ENCODE measurements around the gene HSP90B1. TPM values are rescaled to one million over a fixed set of nuclear protein-coding genes. Genes with fewer than 3 reads are reported as not detected.

HSP90B1 gene
- total RNA-seq = 100 to 1,000 TPM; 213 to 480 (median 250) TPM

GRCh38 chr12:103930034-103930786 is at the start of gene HSP90B1:
Gene HSP90B1, plus strand, starts transcription at chr12:103930410. Its CDS starts 106 bp downstream, at chr12:103930516.
- no peaks in the 10 kb centered on the region for H3K27me3 ChIP-seq
- H3K36me3 ChIP-seq = peaks cover 0 to 27% (median 0%) of the 10 kb centered on the region in 3 donors
- WGBS, 2 donors = 0% methylated on average over 20 to 51 of the region's 56 CpGs
- H3K9me3 ChIP-seq = no peaks in the 10 kb centered on the region
- peak within 1 kb of the TSS; percentile 91 to 99 (median 96) for H3K27ac ChIP-seq
- peaks cover 7 to 52% (median 29%) of the 10 kb centered on the region in 4 donors for H3K4me1 ChIP-seq
- peak in 2 of 5 experiments; percentile 61 to 63 for TF ChIP-seq CTCF (IDR thresholded peaks at IDR 0.05)
- TF ChIP-seq EP300 (IDR thresholded peaks at IDR 0.05) = peak; percentile 75 to 96
- peak; percentile 91 to 97 for TF ChIP-seq POLR2A (IDR thresholded peaks at IDR 0.05)
- H3K4me3 ChIP-seq = peak within 1 kb of the TSS; percentile 79 to 96 (median 88)
- DNase-seq (ENCODE audit: low spot score in 2 of 2) = peak; percentile 99 to 100

GRCh38 chr12:103881261-103881660 is 48.9 kb upstream of the HSP90B1 start:
- no peak for TF ChIP-seq EP300 (IDR thresholded peaks at IDR 0.05)
- no peak for TF ChIP-seq CTCF (IDR thresholded peaks at IDR 0.05)
- TF ChIP-seq POLR2A (IDR thresholded peaks at IDR 0.05) = no peak
- DNase-seq (ENCODE audit: low spot score in 2 of 2) = no peak
- H3K9me3 ChIP-seq = no peaks in the 10 kb centered on the region
- no peaks in the 10 kb centered on the region for H3K27me3 ChIP-seq
- no peaks in the 10 kb centered on the region for H3K36me3 ChIP-seq
- H3K4me1 ChIP-seq = peaks cover 0 to 4% (median 0%) of the 10 kb centered on the region in 4 donors
- H3K27ac ChIP-seq = no peak overlapping the region
- H3K4me3 ChIP-seq = no peak overlapping the region
- WGBS, 2 donors = 20 to 22% methylated on average over 2 of the region's 2 CpGs

DNA sequence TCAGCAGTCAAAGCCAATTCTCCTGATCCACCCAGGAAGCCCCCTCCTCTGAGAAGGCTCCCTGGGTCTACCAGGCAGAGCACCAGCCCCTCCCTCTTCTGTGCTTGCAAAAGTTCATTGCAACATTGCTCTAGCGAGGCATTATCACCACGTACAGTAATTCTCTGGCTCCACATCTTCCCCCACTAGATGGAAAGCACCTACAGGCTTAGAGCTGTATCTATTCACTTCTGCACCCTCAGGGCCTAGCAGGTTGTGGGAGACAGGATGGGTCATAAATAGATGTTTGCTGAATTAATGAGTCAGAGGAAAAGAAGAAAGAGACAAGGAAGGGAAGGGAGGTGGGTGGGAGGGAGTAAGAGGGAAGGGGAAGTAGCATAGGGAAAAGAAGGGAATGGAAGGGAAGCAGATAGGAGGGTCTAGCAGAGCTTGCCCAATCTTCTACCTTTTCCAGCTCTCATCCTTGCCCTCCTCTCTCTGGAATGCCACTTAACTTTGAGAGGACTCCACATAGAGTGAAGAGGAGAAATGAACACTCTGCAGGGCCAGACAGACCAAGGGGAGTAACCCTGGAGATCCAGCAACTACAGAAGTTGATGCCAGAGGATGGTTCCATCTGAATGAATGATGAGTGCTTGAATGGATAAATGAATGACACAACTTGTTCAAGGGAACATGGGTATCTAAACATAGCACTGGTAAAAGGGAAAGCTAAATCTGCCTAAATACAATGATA is 47.2 kb upstream of the HSP90B1 start:
- H3K27ac ChIP-seq = no peak overlapping the region
- H3K27me3 ChIP-seq = no peaks in the 10 kb centered on the region
- 43 to 59% methylated on average over 2 of the region's 2 CpGs for WGBS, 2 donors
- H3K9me3 ChIP-seq = no peaks in the 10 kb centered on the region
- H3K36me3 ChIP-seq = no peaks in the 10 kb centered on the region
- TF ChIP-seq CTCF (IDR thresholded peaks at IDR 0.05) (no peak), POLR2A (IDR thresholded peaks at IDR 0.05) (no peak), EP300 (IDR thresholded peaks at IDR 0.05) (no peak)
- H3K4me3 ChIP-seq = no peak overlapping the region
- DNase-seq (ENCODE audit: low spot score in 2 of 2) = no peak
- peaks cover 0 to 2% (median 0%) of the 10 kb centered on the region in 4 donors for H3K4me1 ChIP-seq

GRCh38 chr12:103883908-103884307 is 46.3 kb upstream of the HSP90B1 start:
- no peak overlapping the region for H3K4me3 ChIP-seq
- no peaks in the 10 kb centered on the region for H3K9me3 ChIP-seq
- DNase-seq (ENCODE audit: low spot score in 2 of 2) = no peak
- 85 to 89% methylated on average over 2 of the region's 2 CpGs for WGBS, 2 donors
- H3K27me3 ChIP-seq = no peaks in the 10 kb centered on the region
- no peak for TF ChIP-seq CTCF (IDR thresholded peaks at IDR 0.05)
- TF ChIP-seq EP300 (IDR thresholded peaks at IDR 0.05) = no peak
- no peak for TF ChIP-seq POLR2A (IDR thresholded peaks at IDR 0.05)
- H3K36me3 ChIP-seq = no peaks in the 10 kb centered on the region
- H3K27ac ChIP-seq = no peak overlapping the region
- no peaks in the 10 kb centered on the region for H3K4me1 ChIP-seq

GRCh38 chr12:103884316-103884715 is 45.9 kb upstream of the HSP90B1 start:
- no peaks in the 10 kb centered on the region for H3K36me3 ChIP-seq
- H3K4me1 ChIP-seq = no peaks in the 10 kb centered on the region
- no peak for DNase-seq (ENCODE audit: low spot score in 2 of 2)
- H3K27me3 ChIP-seq = no peaks in the 10 kb centered on the region
- H3K27ac ChIP-seq = no peak overlapping the region
- no peaks in the 10 kb centered on the region for H3K9me3 ChIP-seq
- no peak overlapping the region for H3K4me3 ChIP-seq
- TF ChIP-seq EP300 (IDR thresholded peaks at IDR 0.05) = no peak
- TF ChIP-seq CTCF (IDR thresholded peaks at IDR 0.05) = peak; percentile 19 to 45 (median 27)
- 16 to 28% methylated on average over 4 of the region's 4 CpGs for WGBS, 2 donors

Data from tibial nerve (tissue), 4 donors.